Measurements from ENCODE around the gene SNX1.

DNA sequence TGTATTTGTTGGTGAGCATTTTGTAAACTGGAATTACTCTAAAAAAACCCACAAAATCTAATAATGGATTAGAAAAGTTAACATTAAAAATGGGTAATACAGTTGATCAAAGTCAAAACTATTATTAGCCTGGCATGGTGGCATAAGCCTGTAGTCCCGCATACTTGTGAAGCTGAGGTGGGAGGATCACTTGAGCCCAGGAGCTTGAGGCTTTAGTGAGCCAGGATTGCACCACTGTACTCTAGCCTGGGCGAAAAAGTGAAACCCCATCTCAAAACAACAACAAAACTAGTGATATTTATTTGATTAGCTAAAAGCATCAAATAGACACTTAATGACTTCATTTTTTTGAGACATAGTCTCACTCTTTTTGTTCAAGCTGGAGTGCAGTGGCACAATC, 3.6 kb downstream of the SNX1 start:
- TF ChIP-seq, protein P1, sequence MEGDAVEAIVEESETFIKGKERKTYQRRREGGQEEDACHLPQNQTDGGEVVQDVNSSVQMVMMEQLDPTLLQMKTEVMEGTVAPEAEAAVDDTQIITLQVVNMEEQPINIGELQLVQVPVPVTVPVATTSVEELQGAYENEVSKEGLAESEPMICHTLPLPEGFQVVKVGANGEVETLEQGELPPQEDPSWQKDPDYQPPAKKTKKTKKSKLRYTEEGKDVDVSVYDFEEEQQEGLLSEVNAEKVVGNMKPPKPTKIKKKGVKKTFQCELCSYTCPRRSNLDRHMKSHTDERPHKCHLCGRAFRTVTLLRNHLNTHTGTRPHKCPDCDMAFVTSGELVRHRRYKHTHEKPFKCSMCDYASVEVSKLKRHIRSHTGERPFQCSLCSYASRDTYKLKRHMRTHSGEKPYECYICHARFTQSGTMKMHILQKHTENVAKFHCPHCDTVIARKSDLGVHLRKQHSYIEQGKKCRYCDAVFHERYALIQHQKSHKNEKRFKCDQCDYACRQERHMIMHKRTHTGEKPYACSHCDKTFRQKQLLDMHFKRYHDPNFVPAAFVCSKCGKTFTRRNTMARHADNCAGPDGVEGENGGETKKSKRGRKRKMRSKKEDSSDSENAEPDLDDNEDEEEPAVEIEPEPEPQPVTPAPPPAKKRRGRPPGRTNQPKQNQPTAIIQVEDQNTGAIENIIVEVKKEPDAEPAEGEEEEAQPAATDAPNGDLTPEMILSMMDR (IDR thresholded peaks at IDR 0.05): no peak
- no peak for TF ChIP-seq POLR2A (IDR thresholded peaks at IDR 0.05)

Measured in uterus (tissue), 2 donors.